Subcutaneous adipose tissue (tissue), 4 donors: Measurements from ENCODE around the gene LMX1B. TPM values are rescaled to one million over a fixed set of nuclear protein-coding genes. Genes with fewer than 3 reads are reported as not detected.

Experiments
- total RNA-seq, 4 donors: library from RNA; depleted of rRNA; stranded (reverse); fragments of >200 nt; gene quantifications; one replicate each; pipeline ENCODE4 v1.1.0, GENCODE V29; 2016
- TF ChIP-seq, protein P1 (sequence below): fragments of 450-650 bp; IDR thresholded peaks from one replicate; pipeline ENCODE4 v1.5.1; 2016; ENCODE audit warnings: low read depth, mild to moderate bottlenecking, control low read depth, antibody characterized with exemption, moderate library complexity

The LMX1B gene
- total RNA-seq, 4 donors from 2014 or later, result 0.38 to 1.1 (median 0.51) TPM; not detected in 1

DNA sequence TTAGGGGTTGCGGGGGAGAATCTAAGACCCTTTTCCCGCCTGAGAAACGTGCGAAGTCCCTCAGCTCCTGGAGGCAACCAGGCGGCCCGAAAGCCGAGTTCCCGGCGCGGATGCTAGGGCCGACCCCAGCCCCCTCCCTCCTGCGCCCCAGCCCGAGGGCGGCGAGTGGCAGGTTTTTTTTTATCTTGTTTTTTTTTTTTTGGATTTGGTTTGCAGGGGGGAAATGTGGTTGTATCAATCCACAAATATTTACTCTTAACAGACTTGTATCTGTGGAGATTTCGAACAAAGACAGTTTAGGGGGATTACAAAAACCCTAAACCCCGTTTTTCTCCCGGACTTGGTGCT is 10.7 kb downstream of the LMX1B start:
- TF ChIP-seq, protein P1, sequence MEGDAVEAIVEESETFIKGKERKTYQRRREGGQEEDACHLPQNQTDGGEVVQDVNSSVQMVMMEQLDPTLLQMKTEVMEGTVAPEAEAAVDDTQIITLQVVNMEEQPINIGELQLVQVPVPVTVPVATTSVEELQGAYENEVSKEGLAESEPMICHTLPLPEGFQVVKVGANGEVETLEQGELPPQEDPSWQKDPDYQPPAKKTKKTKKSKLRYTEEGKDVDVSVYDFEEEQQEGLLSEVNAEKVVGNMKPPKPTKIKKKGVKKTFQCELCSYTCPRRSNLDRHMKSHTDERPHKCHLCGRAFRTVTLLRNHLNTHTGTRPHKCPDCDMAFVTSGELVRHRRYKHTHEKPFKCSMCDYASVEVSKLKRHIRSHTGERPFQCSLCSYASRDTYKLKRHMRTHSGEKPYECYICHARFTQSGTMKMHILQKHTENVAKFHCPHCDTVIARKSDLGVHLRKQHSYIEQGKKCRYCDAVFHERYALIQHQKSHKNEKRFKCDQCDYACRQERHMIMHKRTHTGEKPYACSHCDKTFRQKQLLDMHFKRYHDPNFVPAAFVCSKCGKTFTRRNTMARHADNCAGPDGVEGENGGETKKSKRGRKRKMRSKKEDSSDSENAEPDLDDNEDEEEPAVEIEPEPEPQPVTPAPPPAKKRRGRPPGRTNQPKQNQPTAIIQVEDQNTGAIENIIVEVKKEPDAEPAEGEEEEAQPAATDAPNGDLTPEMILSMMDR, result no peak

DNA sequence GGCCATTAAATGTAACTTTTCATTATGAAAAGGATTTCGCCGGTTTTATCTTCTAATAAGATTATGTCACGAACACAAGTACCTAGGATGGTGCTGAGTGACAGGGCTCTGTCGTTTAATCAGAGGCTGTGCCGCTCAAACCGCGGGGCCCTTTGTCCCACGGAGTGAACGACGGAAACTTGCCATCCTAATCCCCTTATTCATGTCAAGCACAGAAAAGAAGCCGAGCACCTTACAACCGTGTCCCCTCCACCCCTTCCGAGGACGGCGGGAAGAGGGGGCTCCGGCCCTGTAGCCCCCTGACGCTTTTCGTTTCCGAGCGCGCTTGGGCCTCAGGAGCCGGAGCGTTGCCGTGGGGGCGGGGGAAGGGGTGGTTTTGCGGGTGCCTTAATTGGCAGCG is 11.2 kb downstream of the LMX1B start:
- TF ChIP-seq, protein P1, result no peak

DNA sequence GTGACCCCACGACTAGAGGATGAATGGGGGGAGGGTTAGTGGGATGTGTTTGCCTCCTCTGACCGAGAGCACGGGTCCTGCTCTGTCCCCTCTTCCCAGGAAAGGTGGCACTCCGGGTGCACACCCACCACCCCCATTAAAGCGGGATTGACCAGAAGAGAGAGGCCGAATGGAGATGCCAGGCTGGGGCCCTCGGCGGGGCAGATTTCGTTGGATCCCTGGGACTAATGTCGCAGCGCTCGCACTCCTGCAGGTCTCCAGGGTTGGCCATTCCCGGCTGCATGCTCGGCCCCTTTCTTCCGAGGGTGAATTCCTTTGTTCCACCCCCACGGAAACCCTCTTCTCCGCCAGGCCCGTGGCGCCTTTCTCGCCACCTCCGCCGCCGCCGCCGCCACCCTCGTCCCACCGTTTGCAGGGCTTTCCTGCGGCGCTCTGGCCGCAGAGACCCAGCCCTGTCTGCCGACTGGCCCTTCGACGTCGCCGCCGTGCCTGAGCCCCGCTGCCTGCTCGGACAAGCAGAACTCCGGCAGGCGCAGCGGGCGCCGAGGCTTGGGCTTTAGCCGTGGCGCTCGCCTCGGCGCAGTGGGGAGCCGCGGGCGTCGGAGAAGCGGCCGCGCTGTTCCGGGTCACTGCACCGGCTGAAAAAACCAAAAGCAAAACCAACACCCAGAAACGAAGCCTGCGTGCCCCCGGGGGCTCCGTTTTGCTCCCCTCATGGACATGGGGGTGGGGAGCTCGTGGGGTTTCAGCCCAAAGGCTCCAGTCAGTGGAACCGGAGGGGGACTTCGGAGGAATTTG is 11.8 kb downstream of the LMX1B start:
- TF ChIP-seq, protein P1, result no peak

DNA sequence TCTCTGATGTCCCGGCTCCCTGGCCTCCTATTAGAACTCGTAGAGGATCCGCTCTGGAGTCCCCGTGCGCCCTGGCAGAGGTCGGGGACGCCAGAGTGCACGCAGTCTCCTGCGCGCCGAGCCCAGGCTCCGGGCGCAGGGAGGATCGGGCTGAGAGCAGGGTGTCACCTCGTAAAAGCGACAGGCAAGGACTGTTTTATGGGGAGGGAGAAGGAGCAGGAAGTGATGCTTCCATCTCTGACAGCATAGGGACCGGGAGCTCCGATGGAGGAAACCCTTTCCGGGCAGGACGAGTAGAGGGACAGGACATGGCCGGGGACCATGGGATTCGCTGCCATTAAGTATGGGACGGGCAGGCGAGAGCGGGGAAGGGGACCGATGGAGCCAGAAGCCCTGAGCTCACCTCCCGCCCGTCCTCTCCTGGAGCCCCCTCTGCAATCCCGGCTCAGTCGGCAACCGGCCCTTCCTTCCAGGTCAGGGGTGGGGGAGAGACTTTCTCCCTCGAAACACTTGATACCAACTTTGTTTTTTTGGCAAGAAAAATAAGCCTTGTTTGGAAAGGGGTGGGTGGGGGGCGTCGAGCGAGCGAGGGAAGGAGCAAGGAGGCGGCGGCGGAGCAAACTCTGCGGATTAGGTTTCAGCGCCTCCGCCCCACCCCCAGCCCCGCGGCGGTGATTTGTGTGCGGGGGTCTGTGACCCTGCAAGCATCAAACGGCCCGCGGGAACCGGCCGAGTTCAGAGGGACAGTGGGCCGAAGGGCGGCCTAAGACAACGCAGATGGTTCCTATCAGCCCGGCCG is 12.6 kb downstream of the LMX1B start:
- TF ChIP-seq, protein P1, result no peak

DNA sequence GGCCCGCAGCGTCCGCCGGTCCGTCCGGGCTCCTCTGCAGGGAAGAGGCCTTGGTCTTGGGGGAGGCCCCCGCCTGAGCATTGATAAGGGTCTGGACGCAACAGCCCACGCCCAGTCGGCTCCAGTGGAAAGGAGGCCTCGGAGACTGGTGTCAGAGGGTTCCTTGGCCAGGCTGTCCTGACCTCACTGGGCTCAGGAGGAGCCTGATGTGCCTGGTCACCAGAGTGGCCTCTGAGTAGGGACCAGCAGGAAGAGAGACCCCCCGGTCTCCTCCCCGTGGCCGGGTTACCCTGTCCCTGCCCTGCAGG is 13.2 kb downstream of the LMX1B start:
- TF ChIP-seq, protein P1, result no peak

DNA sequence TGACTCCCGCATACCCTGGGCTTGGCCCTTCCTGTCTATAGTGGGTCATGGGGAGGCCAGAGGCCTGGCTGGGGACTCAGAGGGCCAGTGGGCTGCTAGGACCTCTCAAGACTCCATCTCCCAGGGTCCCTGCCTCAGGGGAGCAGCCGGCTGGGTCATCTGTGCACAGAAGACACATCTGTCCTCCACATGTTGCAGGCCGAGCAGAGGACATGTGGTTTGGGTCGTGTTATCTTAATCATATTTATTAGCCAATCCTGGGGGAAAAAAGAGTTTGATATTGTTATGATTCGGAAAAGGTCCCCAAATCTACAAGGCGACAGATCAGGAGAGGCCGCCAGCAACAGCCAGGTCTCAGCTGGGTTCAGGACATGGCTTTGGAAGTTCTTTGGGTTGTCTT is 14.4 kb downstream of the LMX1B start:
- TF ChIP-seq, protein P1, result no peak

DNA sequence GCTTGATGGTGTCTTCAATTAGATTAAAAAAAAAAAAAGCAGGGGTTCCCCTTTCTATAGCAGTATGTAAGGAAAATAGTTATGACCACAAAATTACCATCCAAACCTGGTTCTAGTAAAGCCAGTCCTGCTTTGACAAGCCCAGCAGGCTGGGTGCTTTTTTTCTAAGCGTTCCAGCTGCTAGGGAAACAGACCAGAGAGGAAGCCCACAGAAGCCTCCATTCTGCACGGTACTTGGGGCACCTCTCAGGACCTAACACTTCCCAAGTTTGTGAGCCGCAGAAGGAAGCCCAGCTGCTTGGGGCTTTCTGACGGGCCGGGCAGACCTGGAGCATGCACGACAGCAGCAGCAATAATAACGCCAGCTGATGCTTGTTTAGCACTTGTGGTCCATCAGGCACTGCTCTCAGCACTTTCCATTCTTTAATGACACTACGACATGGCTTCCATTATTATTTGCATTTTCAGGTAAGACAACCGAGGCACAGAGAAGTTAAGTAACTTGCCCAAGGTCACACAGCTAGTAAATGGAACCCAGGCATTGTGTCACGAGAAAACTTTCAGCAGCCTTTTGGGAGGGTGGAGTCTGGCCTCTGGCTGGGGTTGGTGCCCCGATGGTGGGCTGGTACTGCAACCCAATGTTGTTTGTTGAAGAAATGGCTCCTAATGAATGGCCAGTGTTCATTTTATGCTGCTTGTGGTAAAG is 15.4 kb downstream of the LMX1B start:
- TF ChIP-seq, protein P1, result no peak
